Hematopoietic multipotent progenitor cell treated with erythropoietin and hydrocortisone succinate and interleukin-3 and kit ligand, for 8 days (in vitro differentiated cells): ENCODE data around the gene MCAM.
A peak's percentile ranks its signal among the peaks of the same experiment; 100 is the strongest.

Experiments used
- DNase-seq: peaks from one replicate; pipeline ENCODE4 v3.0.0-alpha.2; 2015

Gene MCAM

GRCh38 chr11:119305556-119306372 is 11.2 kb downstream of the MCAM start:
- DNase-seq: no peak

DNA sequence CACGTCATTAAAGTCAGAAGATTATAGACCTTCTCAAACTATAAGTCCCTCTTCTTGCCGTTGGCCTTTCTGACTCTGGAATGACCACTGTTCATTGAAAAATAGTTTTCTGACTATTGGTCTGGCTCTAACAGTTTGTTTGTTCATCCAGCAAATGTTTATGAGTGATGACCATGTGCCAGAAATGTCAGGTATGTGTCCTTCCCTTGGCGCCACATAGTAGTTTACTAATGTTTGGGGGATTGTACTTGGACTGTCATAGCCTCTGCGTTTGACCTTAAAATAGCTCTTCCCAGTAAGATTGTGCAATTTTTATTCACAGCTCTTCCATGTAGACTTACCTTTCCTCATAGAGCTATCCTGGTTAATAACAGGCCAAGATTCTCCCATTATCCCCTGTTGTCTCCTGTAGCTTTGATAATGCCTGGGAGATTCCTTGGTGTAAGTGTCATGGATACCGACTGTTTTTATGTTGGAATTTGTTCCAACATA is 13.7 kb downstream of the MCAM start:
- DNase-seq: no peak

DNA sequence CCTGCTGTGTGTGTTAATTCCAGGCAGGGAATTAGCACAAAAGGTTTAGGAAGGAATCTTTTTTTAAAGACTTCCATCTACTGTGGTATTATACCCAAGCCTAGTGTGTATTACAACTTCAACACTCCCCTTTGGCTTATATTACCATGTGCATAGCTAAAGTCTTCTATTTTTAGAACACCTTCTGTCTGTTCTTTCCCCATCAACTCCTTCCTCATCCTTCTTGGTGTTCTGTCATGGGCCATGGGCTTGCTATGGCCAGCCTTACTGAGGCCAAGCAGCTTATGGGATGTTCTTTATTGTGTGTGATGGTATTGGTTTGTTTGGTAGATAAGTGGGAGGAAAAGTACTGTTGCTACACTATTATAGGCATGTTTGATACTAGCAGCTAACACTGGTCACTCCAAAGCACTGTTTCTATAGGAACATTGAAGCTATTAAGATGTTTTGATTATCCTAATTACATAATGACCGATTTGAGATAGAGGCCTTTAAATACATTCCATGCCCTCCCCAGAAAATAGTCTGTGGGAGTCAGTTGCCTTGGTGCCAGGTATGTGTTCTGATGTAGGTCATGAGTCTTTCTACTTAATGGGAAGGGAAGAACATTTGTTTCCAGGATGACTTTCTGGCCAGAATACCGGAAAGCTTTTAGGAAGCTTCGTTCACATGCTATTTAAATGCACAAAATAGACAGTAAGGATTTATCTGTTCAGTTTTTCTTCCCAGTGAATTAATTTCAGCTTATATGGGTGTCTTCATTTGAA is 16.5 kb downstream of the MCAM start:
- no peak for DNase-seq

- no peak for DNase-seq
Measured at GRCh38 chr11:119299416-119299815, 17.5 kb downstream of the MCAM start.

DNA sequence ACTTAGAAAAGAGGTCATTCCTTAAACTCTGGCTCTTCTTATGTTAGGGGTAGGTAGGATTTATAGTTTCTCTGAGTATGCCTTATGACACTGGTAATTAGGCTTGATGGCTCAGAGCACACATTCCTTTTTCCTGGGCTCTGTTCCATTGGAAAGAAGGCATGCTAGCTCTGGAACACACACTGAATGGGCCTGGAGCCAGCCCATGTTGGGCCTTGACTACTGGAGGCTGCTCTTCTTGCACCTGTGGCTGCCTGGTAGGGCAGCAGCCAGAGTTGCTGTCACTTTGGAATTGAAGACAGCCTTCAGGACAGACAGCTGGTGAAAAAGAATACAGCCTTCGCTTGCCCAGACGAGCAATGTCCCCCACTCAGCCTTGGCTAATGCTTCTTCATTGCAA is 18.2 kb downstream of the MCAM start:
- no peak for DNase-seq

DNA sequence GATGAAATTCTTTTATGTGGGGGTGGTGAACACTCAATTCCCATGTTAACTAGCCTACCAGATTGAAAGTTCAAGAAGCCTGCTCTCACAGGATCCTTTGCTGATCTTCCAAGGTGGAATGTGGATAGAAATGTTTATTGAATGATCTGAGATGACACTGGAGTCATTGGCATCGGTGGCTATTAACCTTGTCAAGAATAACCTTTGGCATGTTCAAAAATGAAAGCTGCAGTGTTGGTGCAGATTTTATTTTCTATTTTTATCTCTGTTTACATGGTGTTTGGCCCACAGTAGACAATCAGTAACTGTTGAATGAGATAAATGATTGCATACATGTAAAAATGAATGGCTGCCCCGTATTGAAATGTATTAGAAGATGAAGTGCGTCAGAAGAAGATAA is 19.0 kb downstream of the MCAM start:
- no peak for DNase-seq

GRCh38 chr11:119295178-119295577 is 21.8 kb downstream of the MCAM start:
- DNase-seq: peak; percentile 6

DNA sequence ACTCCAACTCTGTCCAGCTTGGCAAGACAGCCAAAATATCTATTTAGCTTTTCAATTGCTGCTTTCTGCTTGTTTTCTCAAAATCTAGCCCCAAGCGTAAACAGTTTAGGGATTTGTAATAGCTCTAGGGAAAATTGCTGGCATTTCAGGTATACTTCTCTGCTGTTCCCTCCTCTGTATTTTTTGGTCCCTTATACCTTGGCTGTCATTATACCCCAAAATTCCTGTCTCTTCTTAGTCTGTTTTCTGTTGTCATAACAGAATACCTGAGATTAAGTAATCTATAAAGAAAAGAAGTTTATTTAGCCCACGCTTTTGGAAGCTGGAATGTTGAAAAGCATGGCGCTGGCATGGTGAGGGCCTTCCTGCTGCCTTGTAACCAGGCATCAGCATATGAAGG is 23.5 kb downstream of the MCAM start:
- DNase-seq: no peak

GRCh38 chr11:119290894-119291497 is 25.9 kb downstream of the MCAM start:
- DNase-seq: no peak

DNA sequence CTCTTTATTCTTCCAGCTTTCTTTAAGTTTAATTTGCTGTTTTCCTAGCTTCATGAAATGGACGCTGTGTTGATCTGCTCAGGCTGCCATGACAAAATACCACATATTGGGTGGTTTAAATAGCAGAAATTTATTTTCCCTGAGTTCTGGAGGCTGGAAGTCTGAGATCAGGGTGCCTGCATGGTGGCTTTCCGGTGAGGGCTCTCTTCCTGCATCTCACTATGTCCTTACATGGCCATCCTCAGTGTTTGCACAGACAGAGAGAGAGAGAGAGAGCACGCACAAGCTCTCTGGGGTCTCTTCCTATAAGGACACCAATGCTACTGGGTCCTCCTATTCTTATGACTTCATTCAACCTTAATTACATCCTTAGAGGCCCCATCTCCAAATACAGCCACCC is 28.7 kb downstream of the MCAM start:
- DNase-seq: no peak

- no peak for DNase-seq
Measured at GRCh38 chr11:119285431-119285830, 31.5 kb downstream of the MCAM start.

DNA sequence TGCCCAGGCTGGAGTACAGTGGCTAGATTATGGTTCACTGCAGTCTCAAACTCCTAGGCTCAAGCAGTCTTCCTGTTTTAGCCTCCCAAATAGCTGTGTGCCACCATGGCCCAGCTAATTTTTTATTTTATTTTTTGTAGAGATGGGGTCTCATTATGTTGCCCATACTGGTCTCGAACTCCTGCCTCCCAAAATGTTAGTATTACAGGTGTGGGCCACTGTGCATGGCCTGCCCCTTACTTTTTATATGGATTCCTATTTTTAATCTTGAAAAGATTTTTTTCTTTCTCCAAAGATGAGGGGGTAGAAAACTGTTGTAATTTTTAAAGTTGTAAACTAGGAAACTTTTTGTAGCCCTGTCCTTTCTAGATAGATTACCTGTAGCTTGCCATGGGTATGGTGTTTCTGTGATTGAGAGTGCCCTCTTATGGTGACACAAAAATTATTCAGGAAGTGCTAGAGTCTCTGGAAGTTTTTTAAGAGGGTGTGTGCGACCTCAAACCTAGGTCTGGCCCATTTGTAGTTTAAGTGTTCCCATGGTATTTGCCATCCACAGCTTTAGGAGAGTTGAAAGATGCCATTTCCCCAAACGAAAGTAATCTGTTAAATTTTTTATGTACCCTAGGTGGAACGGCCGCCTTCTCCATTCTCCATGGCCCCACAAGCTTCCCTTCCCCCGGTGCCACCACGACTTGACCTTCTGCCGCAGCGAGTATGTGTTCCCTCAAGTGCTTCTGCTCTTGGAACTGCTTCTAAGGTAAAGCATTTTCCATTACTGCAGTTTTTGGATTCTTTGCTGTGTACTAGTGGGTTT is 32.4 kb downstream of the MCAM start:
- peak; percentile 61 for DNase-seq

DNA sequence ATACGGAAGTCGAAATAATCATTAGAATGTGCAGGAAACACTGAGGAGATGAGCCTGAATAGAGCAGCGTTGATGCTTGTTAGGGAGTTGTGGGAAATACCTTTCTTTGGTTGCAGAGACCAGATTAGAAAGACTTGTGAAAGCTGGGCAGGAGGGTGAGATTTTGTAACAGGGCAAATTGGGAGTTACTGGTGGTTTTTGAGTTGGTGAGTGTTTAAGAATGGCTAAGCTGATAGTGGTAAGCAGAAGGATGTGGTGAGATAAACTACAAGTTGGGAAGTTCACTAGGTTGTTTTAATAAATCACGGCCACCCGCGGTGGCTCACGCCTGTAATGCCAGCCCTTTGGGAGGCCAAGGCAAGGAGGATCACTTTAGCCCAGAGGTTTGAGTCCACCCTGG is 34.4 kb downstream of the MCAM start:
- DNase-seq: peak; percentile 21

GRCh38 chr11:119277660-119278059 is 39.3 kb downstream of the MCAM start:
- no peak for DNase-seq

GRCh38 chr11:119273721-119274120 is 43.2 kb downstream of the MCAM start:
- no peak for DNase-seq

GRCh38 chr11:119267645-119268044 is 49.3 kb downstream of the MCAM start:
- no peak for DNase-seq

DNA sequence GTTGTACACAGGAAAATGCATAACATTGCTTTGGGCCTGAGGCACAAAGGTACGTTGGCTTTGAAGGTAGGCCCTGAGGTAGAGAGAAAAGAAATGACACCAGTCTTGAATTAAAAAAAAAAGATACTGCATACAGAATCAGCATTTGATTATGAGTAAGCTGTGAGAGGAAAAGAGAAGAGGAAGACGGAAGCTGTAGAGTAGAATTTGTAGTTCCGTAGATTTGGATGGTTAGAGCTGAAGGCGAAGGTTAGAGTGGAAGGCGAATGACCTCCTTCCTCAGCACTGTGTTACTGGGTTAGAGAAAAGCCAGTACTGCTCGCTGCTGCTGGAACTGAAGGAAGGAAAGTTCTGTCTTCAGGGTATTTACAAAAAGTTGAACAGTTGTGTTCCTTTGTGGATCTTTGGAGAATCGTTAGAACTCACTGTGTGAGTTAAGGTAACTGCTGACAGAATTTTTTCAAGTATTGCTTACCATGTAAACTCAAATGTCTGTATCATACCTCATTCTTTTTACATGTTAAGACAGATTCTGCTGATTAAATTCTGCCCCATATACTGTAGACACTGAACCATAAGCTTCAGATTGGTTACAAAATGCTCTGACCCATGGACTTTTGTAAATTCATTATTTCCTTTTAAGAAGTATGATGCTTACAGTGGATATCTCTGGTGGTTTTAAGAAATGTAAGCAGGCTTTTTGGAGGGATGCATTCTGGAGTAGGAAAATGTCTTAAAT is 50.2 kb downstream of the MCAM start:
- DNase-seq: no peak

DNA sequence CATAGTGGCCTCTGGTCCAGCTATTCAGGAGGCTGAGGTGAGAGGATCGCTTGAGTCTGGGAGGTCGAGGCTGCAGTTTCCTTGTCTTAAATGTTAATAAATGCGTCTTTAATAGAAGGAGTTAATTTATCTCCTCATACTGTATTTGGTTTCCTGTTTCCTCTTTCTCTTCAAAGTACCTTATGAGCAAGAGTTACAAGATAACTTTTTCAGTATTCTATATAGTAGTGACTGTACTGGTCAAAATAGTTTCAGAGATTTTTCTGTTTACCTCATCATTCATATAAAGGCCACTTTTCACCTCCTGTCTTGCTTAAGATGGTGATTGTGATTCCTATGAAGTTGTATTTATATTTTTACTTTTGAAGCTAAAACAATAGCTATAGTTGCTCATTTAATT is 50.9 kb downstream of the MCAM start:
- no peak for DNase-seq

- no peak for DNase-seq
Measured at GRCh38 chr11:119263352-119263940, 53.5 kb downstream of the MCAM start.

DNA sequence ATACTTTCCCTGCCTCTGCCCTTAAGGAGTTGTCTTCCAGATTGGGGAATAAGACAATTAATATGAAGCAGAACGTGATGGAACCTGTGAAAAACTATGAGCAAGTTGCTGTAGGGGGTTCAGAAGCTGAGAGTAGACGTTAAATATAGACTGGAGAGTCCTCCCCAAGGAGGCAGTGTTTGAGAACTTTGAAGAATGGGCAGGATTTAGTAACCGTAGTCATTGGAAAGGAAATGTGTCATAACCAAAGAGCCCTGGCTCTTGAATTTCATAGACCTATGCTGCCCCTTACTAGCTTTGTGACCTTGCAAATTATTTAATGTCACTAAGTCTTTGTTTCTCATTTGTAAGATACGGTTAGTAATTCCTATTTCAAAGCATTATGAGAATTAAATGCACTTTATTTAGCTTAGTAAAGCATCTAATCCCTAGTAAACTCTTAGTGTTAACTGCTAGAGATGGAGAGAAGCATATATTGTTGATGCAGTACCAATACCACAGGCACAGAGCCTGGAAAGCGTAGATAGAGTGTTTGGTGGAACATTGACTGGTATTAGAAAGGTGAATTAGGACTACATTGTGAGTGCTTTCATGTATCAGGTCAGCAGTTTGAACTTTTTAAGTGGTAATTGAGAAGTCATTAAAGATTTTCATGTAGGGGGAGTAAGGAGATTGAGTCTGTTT is 54.1 kb downstream of the MCAM start:
- no peak for DNase-seq

DNA sequence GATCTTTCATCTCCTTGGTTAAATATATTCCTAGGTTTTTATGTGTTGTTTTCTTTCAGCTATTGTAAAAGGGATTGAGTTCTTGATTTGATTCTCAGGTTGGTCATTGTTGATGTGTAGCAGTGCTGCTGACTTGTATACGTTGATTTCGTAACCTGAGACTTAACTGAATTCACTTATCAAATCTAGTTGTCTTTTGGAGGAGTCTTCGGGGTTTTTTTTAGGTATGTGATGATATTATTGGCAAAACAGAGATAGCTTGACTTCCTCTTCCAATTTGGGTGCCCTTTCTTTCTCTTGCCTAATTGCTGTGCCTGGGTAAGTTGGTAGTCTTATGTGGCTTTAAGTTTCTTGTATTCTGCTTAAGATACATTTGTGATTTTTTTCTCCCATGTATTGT is 57.9 kb downstream of the MCAM start:
- DNase-seq: no peak
